Ishikawa (cell line): ENCODE results near the gene RPTOR.

ENCODE experiments used
- CEBPB ChIP-seq: IDR thresholded peaks from 2 replicates; pipeline ENCODE4 v1.6.1; 2012
- CREB1 ChIP-seq: IDR thresholded peaks from 2 replicates; pipeline ENCODE4 v1.6.1; 2012; ENCODE audit warnings: low read depth
- EGR1 ChIP-seq: IDR thresholded peaks from 2 replicates; pipeline ENCODE4 v1.6.1; 2012
- EP300 ChIP-seq: IDR thresholded peaks from 2 replicates; pipeline ENCODE4 v1.6.1; 2012; ENCODE audit warnings: borderline replicate concordance
- FOXM1 ChIP-seq: IDR thresholded peaks from 2 replicates; pipeline ENCODE4 v1.6.1; 2012; ENCODE audit warnings: low read depth, borderline replicate concordance
- MAX ChIP-seq: IDR thresholded peaks from 2 replicates; pipeline ENCODE4 v1.6.1; 2012
- NFIC ChIP-seq: IDR thresholded peaks from 2 replicates; pipeline ENCODE4 v1.6.1; 2012
- RAD21 ChIP-seq: IDR thresholded peaks from 2 replicates; pipeline ENCODE4 v1.6.1; 2012; ENCODE audit warnings: low read depth
- REST ChIP-seq: IDR thresholded peaks from 2 replicates; pipeline ENCODE4 v1.6.1; 2012; ENCODE audit warnings: low read depth, mild to moderate bottlenecking
- TAF1 ChIP-seq: IDR thresholded peaks from 2 replicates; pipeline ENCODE4 v1.6.1; 2012; ENCODE audit warnings: low read depth, mild to moderate bottlenecking
- TCF12 ChIP-seq: IDR thresholded peaks from 2 replicates; pipeline ENCODE4 v1.6.1; 2012; ENCODE audit warnings: low read depth
- TEAD4 ChIP-seq: IDR thresholded peaks from 2 replicates; pipeline ENCODE4 v1.6.1; 2012
- USF1 ChIP-seq: IDR thresholded peaks from 2 replicates; pipeline ENCODE4 v1.6.1; 2012
- YY1 ChIP-seq: IDR thresholded peaks from 2 replicates; pipeline ENCODE4 v1.6.1; 2012; ENCODE audit warnings: low read depth
- ZBTB7A ChIP-seq: IDR thresholded peaks from 2 replicates; pipeline ENCODE4 v1.6.1; 2012; ENCODE audit warnings: low read depth

RPTOR gene

GRCh38 chr17:80751946-80752581 lies 207.4 kb downstream of the RPTOR start:
- TF ChIP-seq EP300 = no peak
- no peak for TF ChIP-seq RAD21
- no peak for TF ChIP-seq TCF12
- TF ChIP-seq MAX = no peak
- TF ChIP-seq YY1 = no peak
- no peak for TF ChIP-seq CREB1
- no peak for TF ChIP-seq REST
- no peak for TF ChIP-seq FOXM1
- TF ChIP-seq TEAD4 = no peak
- TF ChIP-seq EGR1 = no peak
- TF ChIP-seq ZBTB7A = no peak
- no peak for TF ChIP-seq TAF1

GRCh38 chr17:80753685-80754345 lies 209.2 kb downstream of the RPTOR start:
- no peak for TF ChIP-seq NFIC
- no peak for TF ChIP-seq EGR1

GRCh38 chr17:80754846-80755245 lies 210.2 kb downstream of the RPTOR start:
- TF ChIP-seq TAF1 (no peak), USF1 (no peak), CREB1 (no peak), FOXM1 (no peak), EGR1 (no peak), ZBTB7A (no peak), EP300 (no peak), TEAD4 (no peak), REST (no peak), CEBPB (no peak), YY1 (no peak), RAD21 (no peak), TCF12 (no peak), NFIC (no peak), MAX (no peak)

- no peak for TF ChIP-seq TAF1
- no peak for TF ChIP-seq NFIC
- no peak for TF ChIP-seq REST
- no peak for TF ChIP-seq EP300
- TF ChIP-seq CEBPB = no peak
- no peak for TF ChIP-seq MAX
- no peak for TF ChIP-seq TCF12
- TF ChIP-seq USF1 = no peak
- TF ChIP-seq TEAD4 = no peak
- TF ChIP-seq RAD21 = no peak
- TF ChIP-seq CREB1 = no peak
- TF ChIP-seq FOXM1 = no peak
- TF ChIP-seq YY1 = no peak
- no peak for TF ChIP-seq ZBTB7A
Observed at GRCh38 chr17:80755650-80756405, 211.2 kb downstream of the RPTOR start.
